ENCODE data around the gene IRF5. TPM values are rescaled to one million over a fixed set of nuclear protein-coding genes. Genes with fewer than 3 reads are reported as not detected.
"Not testable (repeated sequence)": the region's sequence is repeated elsewhere in the genome, so short reads cannot be mapped to it uniquely, and the experiment has no call there.

IRF5 gene
- total and polyA plus RNA-seq, 12 donors: 0.83 to 25.9 (median 10.9) TPM

DNA sequence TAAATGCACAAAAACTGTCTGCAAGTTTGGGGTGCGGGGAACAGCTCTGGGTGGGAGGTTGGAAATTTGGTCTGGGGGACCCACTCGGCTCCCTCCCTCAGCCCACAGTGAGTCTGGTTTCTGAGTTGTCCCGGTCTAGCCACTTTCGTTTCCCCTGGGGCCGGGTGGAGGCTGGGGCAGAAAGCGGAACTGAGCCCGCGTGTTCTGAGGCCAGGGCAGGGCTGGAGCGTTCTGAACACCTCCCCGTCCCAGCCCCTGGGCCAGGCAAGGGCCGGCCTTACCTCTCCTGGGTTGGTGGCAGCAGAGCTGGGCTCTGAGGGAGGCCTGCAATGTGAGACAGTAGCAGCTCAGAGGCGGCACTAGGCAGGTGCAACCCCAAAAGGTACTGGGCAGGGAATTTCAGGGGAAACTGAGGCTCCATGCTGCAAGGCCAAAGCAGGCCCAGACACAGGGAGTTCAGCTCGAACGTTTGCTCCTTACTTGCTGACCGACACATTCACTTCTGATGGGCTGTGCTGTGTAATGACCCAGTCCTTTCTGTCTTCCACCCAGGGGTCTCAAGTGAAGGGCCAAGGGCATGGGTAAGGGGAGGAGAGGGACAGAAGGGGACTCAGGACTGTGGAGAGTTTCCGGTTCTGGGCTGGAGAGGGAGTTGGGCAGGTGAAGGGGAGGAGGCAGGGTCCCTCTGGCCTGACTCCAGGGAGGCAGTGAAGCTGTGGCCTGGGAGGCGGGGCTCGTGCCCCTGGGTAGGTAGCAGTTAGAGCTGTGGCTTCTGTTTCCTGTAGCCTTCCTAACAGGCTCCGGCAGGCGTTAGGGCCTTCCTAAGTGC, 3.0 kb downstream of the IRF5 start:
- H3K36me3 ChIP-seq (replicated peaks in 1 of 2): no peaks in the 10 kb centered on the region
- no peaks in the 10 kb centered on the region for H3K9me3 ChIP-seq (replicated peaks in 1 of 3)
- TF ChIP-seq, protein P1, sequence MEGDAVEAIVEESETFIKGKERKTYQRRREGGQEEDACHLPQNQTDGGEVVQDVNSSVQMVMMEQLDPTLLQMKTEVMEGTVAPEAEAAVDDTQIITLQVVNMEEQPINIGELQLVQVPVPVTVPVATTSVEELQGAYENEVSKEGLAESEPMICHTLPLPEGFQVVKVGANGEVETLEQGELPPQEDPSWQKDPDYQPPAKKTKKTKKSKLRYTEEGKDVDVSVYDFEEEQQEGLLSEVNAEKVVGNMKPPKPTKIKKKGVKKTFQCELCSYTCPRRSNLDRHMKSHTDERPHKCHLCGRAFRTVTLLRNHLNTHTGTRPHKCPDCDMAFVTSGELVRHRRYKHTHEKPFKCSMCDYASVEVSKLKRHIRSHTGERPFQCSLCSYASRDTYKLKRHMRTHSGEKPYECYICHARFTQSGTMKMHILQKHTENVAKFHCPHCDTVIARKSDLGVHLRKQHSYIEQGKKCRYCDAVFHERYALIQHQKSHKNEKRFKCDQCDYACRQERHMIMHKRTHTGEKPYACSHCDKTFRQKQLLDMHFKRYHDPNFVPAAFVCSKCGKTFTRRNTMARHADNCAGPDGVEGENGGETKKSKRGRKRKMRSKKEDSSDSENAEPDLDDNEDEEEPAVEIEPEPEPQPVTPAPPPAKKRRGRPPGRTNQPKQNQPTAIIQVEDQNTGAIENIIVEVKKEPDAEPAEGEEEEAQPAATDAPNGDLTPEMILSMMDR (IDR thresholded peaks at IDR 0.05): no peak
- TF ChIP-seq POLR2A (IDR thresholded peaks at IDR 0.05): peak in 1 of 2 donors; percentile 8
- intact Hi-C loops (cut with DNase I): no loop called here
- peak overlapping the region in 3 of 5 donors; percentile 21 to 76 (median 37) for H3K27ac ChIP-seq
- peak in 4 of 7 donors; percentile 52 to 69 (median 54) for DNase-seq
- H3K4me1 ChIP-seq (replicated peaks in 1 of 2): peaks cover 3 to 7% of the 10 kb centered on the region in 2 donors
- H3K27me3 ChIP-seq: no peaks in the 10 kb centered on the region
- WGBS, 4 donors: 55 to 78% (median 75%) methylated on average over 11 to 20 of the region's 20 CpGs
- H3K4me3 ChIP-seq: no peak overlapping the region

GRCh38 chr7:128941323-128941890, 3.7 kb downstream of the IRF5 start:
- Histone ChIP-seq H3K27me3 (no peaks in the 10 kb centered on the region), H3K9me3 (replicated peaks in 1 of 3) (no peaks in the 10 kb centered on the region), H3K4me1 (replicated peaks in 1 of 2) (peaks cover 3 to 7% of the 10 kb centered on the region in 2 donors), H3K36me3 (replicated peaks in 1 of 2) (no peaks in the 10 kb centered on the region), H3K4me3 (no peak overlapping the region), H3K27ac (no peak overlapping the region)
- no peak for TF ChIP-seq POLR2A (IDR thresholded peaks at IDR 0.05)
- TF ChIP-seq, protein P1 (IDR thresholded peaks at IDR 0.05): no peak
- intact Hi-C loops (cut with DNase I): no loop called here
- WGBS, 4 donors: 84 to 88% (median 85%) methylated on average over 12 to 15 of the region's 15 CpGs
- no peak for DNase-seq

DNA sequence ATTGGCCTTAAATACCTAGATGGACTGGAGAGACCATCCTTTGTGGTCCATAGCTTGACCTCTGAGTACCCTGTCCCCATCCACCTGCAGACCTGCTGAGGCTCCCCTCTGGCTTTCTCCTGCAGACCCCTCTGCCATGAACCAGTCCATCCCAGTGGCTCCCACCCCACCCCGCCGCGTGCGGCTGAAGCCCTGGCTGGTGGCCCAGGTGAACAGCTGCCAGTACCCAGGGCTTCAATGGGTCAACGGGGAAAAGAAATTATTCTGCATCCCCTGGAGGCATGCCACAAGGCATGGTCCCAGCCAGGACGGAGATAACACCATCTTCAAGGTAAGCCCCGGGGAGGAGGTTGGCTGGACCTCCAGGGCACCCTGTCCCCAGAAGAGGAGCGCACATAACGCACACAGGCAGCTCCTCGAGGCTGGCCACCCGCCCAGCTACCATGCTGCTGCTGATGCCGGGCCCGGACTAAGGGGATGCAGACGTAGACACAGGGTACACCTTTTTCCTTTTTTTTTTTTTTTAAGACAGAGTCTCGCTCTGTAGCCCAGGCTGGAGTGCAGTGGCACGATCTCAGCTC, 4.3 kb downstream of the IRF5 start:
- WGBS, 4 donors: 85 to 94% (median 88%) methylated on average over 13 to 16 of the region's 16 CpGs
- Histone ChIP-seq H3K27me3 (no peaks in the 10 kb centered on the region), H3K4me3 (no peak overlapping the region), H3K4me1 (replicated peaks in 1 of 2) (peaks cover 3 to 7% of the 10 kb centered on the region in 2 donors), H3K9me3 (replicated peaks in 1 of 3) (no peaks in the 10 kb centered on the region), H3K27ac (no peak overlapping the region), H3K36me3 (replicated peaks in 1 of 2) (no peaks in the 10 kb centered on the region)
- no peak for DNase-seq
- TF ChIP-seq POLR2A (IDR thresholded peaks at IDR 0.05): no peak
- TF ChIP-seq, protein P1 (IDR thresholded peaks at IDR 0.05): no peak
- intact Hi-C loops (cut with DNase I): no loop called here

- H3K27me3 ChIP-seq; H3K27ac ChIP-seq; H3K4me3 ChIP-seq; DNase-seq; H3K9me3 ChIP-seq (replicated peaks in 1 of 3); intact Hi-C loops (cut with DNase I); H3K36me3 ChIP-seq (replicated peaks in 1 of 2): not testable (repeated sequence)
- 82 to 94% (median 85%) methylated on average over 2 of the region's 2 CpGs for WGBS, 4 donors
- peaks cover 3 to 11% of the 10 kb centered on the region in 2 donors for H3K4me1 ChIP-seq (replicated peaks in 1 of 2)
Observed at GRCh38 chr7:128943251-128943650, 5.5 kb downstream of the IRF5 start.
